Rectal smooth muscle tissue (tissue), 1 donor: Measurements from ENCODE around the gene POLR3A.
"Not testable (repeated sequence)": the region's sequence is repeated elsewhere in the genome, so short reads cannot be mapped to it uniquely, and the experiment has no call there.

Source experiments
- H3K27ac ChIP-seq: one replicate; pipeline ENCODE4 v1.7.0; 2013; ENCODE audit warnings: low read depth, low read length, inconsistent platforms
- H3K27me3 ChIP-seq: one replicate; pipeline ENCODE4 v1.7.0; 2013; ENCODE audit warnings: low read length; ENCODE audit not compliant: control insufficient read depth, insufficient read depth
- H3K36me3 ChIP-seq: one replicate; pipeline ENCODE4 v1.7.0; 2013; ENCODE audit warnings: low read length; ENCODE audit not compliant: control insufficient read depth, insufficient read depth
- H3K4me1 ChIP-seq: one replicate; pipeline ENCODE4 v1.7.0; 2013; ENCODE audit warnings: low read length; ENCODE audit not compliant: control insufficient read depth, insufficient read depth
- H3K4me3 ChIP-seq: one replicate; pipeline ENCODE4 v1.7.0; 2013; ENCODE audit warnings: low read length
- H3K9ac ChIP-seq: one replicate; pipeline ENCODE4 v1.7.0; 2013; ENCODE audit warnings: low read length

Gene POLR3A

DNA sequence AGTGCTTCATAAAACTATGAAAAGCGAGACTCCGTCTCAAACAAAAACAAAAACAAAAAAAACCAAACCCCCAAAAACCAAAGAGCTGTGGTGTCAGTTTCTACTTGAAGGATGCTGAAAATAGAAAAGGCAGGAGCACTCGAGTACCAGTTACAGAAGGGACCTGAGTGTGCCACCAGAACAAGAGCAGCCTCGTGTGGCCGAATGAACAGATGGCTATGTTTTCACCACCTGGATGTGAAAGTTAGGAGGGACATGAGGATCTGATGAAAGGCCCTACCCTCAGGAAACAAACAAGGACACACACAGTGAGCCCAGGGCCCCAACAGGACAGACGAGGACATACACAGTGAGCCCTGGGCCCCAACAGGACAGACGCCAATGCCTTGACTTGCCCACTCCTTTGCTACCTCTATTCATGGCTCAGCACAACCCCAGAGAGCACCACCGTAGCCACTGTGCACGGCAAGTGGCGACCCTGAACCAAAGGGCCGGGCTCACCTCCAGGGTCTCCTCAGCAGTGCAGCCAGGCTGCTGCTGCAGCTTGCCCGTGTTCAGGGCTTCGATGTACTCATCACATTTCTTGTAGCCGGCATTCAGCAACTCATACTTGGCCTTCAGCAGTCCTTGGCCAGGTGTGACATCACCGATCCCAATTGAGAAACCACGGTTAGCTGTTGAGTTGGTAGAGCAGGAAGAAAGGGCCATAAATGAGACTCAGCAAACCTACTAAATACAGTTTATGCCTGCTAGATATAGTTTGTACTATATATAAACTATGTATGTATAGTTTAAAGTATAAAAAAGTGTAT, 24.9 kb downstream of the POLR3A start:
- no peak overlapping the region for H3K9ac ChIP-seq
- H3K36me3 ChIP-seq: peaks cover 47% of the 10 kb centered on the region
- H3K4me3 ChIP-seq: no peak overlapping the region
- H3K27me3 ChIP-seq: no peaks in the 10 kb centered on the region
- no peaks in the 10 kb centered on the region for H3K4me1 ChIP-seq
- H3K27ac ChIP-seq: no peak overlapping the region

DNA sequence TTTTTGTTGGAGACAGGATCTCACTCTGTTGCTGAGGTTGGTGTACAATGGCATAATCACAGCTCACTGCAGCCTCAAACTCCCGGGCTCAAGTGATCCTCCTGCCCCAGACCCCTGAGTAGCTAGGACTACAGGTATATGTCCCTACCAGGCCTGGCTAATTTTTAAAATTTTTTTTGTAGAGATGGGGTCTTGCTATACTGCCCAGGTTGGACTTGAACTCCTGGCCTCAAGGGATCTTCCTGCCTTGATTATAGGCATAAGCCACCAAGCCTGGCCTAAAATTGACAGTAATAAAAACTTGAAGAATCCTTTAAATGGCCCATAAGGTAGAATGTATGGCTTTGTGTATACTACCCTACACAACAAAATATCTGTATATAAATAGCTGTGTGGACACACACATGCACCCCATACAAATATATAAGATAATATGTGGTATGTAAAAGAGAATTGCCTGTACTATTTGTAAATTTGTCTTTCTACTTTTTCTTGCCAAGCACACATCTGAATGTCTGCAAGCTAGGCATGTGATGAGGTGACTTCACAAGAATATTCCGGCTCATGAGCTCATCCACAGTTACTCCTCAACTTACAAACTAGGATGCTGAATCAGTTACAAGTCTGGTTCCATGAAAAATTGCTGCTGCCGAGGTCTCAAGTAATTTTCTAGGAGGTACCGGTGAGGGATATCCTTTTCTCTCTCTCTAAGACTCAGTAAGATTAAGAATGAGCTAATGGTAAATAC, 26.6 kb downstream of the POLR3A start:
- Histone ChIP-seq H3K27me3 (no peaks in the 10 kb centered on the region), H3K4me1 (no peaks in the 10 kb centered on the region), H3K9ac (no peak overlapping the region), H3K4me3 (no peak overlapping the region), H3K36me3 (peaks cover 41% of the 10 kb centered on the region), H3K27ac (no peak overlapping the region)

DNA sequence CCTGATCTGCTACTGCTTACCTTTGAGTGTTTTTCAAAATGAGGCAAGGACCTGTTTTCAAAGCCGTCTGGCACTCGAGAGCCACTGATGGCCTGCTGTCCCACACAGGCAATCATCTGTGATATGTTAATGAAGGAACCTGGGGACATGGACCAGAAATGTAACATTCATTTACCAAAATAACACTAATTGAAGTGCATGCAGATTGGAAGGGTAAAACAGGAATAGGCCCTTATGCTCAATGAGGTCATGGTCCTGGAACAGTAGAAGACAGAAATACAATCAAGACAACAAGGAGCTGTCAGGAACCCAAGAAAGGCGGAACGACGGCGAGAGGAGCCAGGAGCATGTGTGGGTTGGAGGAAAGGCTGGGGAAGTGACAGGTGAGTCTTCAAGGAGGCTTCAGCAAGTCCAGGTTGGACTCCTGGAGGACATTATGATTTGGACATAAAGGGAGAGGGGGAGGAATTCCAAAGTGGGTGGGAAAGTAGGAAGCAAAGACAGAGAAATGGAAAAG, 28.3 kb downstream of the POLR3A start:
- Histone ChIP-seq H3K9ac (no peak overlapping the region), H3K36me3 (peaks cover 36% of the 10 kb centered on the region), H3K27me3 (no peaks in the 10 kb centered on the region), H3K27ac (no peak overlapping the region), H3K4me1 (no peaks in the 10 kb centered on the region), H3K4me3 (no peak overlapping the region)

DNA sequence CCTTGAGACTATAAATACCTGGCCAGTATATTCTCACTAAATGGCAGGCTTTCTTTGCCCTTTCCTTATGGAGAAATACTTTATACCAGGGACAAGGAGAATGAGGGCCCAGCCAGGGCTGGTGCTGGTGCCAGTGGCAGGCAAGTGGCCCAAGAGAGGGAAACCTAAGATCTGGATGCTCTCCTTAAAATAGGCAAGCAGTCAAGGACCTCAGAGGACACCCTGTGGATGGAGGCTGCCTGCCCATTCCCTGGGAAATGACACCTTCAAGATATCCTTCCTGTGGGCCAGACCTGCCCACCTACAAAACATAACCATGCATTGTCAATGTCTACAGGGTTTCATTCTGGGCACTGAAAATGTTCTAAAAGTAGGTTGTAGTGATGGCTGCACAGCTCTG, 29.1 kb downstream of the POLR3A start:
- H3K27me3 ChIP-seq: no peaks in the 10 kb centered on the region
- H3K9ac ChIP-seq: no peak overlapping the region
- no peaks in the 10 kb centered on the region for H3K4me1 ChIP-seq
- H3K36me3 ChIP-seq: peaks cover 32% of the 10 kb centered on the region
- no peak overlapping the region for H3K27ac ChIP-seq
- H3K4me3 ChIP-seq: no peak overlapping the region

DNA sequence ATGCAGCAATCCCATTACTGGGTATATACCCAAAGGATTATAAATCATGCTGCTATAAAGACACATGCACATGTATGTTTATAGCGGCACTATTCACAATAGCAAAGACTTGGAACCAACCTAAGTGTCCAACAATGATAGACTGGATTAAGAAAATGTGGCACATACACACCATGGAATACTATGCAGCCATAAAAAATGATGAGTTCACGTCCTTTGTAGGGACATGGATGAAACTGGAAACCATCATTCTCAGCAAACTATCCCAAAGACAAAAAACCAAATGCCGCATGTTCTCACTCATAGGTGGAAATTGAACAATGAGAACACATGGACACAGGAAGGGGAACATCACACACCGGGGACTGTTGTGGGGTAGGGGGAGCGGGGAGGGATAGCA, 30.5 kb downstream of the POLR3A start:
- H3K9ac ChIP-seq, H3K27me3 ChIP-seq, H3K27ac ChIP-seq, H3K4me1 ChIP-seq, H3K4me3 ChIP-seq: not testable (repeated sequence)
- peaks cover 25% of the 10 kb centered on the region for H3K36me3 ChIP-seq

DNA sequence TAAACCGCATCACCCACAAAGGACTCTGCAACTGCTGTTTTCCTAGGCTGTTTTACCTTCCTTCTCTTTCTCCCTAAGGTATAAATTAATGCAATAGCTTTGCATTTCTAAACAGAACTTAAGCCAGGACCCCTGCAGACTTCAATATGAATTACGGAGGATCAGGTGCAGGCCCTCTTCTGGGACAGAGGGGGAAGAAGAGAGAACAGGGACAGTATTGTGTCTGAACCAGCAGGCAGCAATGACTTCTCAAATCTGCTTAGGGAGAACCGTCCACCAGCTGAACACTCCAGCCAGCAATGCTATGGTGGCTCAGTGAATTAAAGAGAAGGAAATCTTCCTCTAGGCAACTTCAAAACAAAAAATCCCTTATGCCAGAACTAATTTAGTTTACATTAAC, 35.7 kb downstream of the POLR3A start:
- H3K36me3 ChIP-seq: peaks cover 16% of the 10 kb centered on the region
- no peak overlapping the region for H3K27ac ChIP-seq
- H3K9ac ChIP-seq: no peak overlapping the region
- H3K27me3 ChIP-seq: no peaks in the 10 kb centered on the region
- H3K4me3 ChIP-seq: no peak overlapping the region
- no peaks in the 10 kb centered on the region for H3K4me1 ChIP-seq

DNA sequence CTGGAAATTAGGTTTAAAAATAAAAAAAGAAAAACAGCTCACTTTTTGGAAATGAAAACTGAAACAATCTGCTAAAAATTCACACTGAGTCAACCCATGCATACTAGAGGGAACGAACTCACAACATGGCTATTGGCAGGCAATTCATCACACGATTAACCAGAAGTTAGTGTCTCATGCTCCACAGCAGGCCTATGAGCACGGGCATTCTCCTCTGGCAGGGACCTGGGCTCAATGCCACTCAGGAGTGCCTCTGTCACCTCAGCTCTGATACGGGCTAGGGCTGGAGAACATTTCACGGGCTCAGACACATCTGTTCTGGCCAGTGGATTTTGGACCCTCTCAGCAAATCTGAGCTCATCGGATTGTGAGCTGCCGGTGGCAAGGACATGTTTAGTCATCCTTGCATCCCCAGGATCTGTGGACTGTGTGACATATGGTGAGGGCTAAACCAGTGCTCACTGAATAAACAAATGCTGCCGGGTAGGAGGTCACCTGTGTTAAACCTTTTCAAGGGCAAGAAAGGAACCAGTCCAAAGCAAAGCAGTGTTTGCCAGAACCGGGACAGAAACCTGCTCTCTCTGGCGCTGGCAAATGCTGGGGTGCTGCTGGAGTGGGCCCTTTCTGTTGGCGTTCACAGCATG, 40.1 kb downstream of the POLR3A start:
- no peak overlapping the region for H3K4me3 ChIP-seq
- no peak overlapping the region for H3K27ac ChIP-seq
- H3K4me1 ChIP-seq: no peaks in the 10 kb centered on the region
- no peak overlapping the region for H3K9ac ChIP-seq
- H3K27me3 ChIP-seq: no peaks in the 10 kb centered on the region
- peaks cover 34% of the 10 kb centered on the region for H3K36me3 ChIP-seq

DNA sequence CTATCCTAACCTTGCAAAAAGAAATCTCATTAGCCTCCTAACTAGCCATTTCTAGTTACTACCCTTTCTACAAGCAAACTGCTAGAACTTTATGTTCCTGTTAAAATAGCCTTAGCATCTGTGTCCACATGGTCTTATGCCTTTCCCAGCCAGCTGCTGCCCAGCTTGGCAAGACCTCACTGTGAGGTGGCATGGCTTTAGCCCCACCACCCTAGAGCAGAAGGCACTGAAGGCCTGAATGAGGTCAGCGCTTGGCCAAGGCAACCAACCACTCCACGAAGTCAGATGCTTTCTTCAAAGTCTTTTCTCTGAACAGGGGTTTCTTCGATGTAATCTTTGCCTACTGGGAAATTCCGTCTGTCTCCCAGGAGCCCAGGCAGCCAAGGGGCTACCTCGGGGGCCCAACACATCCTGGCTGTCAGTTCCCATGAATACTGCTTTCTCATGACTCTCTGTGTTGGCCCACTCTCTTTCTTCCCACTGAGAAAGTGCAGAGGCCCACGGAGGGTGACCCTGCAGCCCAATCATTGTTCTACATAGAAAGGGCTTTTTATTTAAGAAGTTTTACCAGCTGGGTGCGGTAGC, 41.6 kb downstream of the POLR3A start:
- no peak overlapping the region for H3K27ac ChIP-seq
- H3K9ac ChIP-seq: no peak overlapping the region
- H3K4me1 ChIP-seq: no peaks in the 10 kb centered on the region
- peaks cover 40% of the 10 kb centered on the region for H3K36me3 ChIP-seq
- no peak overlapping the region for H3K4me3 ChIP-seq
- no peaks in the 10 kb centered on the region for H3K27me3 ChIP-seq

DNA sequence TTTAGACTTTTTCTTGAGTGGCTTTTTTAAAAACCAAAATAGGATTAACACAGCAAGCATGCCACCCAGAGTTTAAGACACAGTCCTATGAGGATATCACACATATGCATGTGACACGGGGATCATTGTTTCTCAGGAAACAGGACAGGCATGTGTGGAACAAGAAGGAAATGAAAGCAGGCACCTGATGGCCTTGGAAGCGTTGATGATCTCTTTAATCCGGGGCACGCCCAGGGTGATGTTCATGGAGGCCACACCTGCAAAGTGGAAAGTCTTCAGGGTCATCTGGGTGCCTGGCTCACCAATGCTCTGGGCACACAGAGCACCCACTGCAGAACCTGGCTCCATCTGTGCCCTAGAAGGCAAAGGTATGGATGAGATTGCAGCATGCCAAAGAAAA, 44.3 kb downstream of the POLR3A start:
- Histone ChIP-seq H3K9ac (no peak overlapping the region), H3K36me3 (peaks cover 52% of the 10 kb centered on the region), H3K4me1 (no peaks in the 10 kb centered on the region), H3K27me3 (no peaks in the 10 kb centered on the region), H3K27ac (no peak overlapping the region), H3K4me3 (no peak overlapping the region)

DNA sequence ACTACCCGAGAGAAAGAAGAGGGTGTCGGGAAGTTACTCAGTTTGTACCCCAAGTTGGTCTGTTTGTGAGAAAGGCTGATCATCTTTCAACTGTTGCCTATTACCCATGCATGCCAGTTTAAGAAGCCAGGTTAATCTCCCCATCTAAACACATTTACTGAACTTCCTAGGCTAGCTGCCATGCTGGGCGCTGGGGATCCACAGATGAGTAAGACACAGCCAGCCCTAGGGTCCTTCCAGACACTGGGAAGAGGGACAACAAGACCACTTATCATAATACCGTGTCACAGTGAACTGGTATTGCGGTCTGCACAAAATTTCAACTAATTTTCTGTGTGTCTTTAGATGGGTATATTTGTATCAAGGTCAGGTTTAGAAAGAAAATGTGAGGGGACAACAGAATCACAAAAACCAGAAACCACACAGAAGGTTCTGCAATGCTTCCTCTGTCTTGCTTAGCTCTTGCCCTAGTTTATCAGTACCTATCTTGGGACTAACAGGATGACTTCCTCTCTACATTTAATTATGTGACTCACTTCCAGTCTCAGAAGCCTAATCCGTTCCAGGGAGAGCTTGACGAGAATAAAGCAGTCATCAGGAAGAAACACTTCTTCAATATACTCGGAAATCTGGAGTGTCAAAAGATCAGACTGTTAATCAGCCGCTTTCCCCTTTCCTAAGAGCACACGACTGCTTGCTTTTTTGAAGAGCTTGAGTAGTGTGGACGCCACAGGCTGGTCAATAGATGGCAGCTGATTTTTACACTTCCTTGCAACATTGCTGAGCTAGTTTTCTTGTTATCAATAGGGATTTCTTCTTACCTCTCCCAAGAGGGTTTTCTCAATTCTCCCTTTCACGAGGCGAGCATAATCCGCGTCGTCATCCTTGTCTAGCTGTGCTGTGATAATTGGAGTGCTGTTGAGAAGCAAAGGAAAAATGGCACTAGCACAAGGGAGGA, 45.7 kb downstream of the POLR3A start:
- H3K4me1 ChIP-seq: no peaks in the 10 kb centered on the region
- no peaks in the 10 kb centered on the region for H3K27me3 ChIP-seq
- no peak overlapping the region for H3K4me3 ChIP-seq
- no peak overlapping the region for H3K27ac ChIP-seq
- H3K36me3 ChIP-seq: peaks cover 56% of the 10 kb centered on the region
- H3K9ac ChIP-seq: no peak overlapping the region

DNA sequence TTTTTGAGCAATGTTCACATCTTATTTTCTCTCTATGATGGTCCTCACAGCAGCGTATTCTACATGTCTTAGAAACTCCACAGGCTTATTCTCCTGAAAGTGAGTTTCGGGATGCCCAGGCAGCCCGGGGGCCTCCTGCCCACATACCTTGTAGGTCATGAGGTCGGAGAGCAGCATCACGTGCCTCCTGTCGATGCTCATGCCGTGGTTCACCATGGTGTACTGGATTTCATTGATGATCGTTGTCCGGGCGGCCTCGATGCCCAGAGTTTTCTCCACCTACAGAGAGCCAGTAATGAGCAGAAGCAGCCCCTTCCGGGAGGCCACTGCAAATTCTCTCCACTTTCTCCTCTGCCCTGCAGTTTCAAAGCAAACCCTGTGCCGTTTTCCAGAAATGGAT, 48.0 kb downstream of the POLR3A start:
- H3K9ac ChIP-seq: no peak overlapping the region
- H3K4me1 ChIP-seq: no peaks in the 10 kb centered on the region
- H3K36me3 ChIP-seq: peaks cover 56% of the 10 kb centered on the region
- H3K27ac ChIP-seq: no peak overlapping the region
- no peak overlapping the region for H3K4me3 ChIP-seq
- no peaks in the 10 kb centered on the region for H3K27me3 ChIP-seq
